ENCODE results near the gene CREB3L1.
A peak's percentile ranks its signal among the peaks of the same experiment; 100 is the strongest.

The CREB3L1 gene

DNA sequence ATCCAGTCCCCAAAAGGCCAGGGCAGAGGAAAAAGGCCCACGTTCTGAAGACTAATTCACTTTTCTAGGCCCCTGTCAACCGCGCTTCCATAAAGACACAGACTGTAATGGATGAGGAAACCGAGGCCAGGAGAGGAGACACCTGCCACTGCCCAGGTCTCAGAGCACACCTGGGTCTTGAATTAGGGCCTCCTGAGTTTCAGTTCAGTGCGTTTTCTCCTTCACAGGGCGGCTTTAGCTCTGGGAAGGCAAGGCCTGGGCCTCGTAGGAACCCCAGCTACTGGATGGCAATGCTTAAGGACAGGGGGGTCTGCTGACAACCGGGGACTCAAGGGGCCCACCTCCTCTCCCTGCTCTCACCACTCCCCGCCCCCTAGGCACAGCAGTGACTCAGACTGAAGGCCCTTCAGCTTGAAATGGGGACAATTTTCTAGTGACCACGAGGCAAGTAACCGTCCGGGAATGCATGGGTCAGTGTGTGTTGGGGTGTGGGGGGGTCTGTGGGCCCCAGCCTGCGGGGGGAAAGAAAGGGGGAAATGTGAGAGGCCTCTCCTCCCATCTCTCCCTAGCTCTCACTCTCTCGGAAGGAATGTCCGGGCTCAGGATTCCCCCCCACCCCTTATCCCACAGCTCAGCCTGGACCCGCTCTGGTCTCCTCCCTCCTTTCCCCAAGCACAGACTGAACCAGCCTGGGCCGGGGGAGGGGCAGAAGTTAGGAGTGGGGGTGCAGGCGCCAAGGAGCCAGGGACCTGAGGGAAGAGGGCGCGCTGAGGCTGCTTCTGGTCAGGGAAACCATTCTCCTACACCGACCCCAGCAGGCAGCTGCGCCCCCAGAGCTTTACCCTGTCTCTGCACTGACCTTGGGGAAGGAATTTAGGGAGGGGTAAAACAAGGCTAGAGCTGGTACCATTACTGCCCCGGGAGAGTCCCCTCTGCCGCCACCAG lies 17.2 kb downstream of the CREB3L1 start:
- peak overlapping the region in 5 of 7 experiments; percentile 6 to 77 (median 66) for H3K4me3 ChIP-seq (ENCODE audit: control insufficient read depth in 1 of 7, extremely low read depth in 1 of 7, insufficient read depth in 4 of 7, low read depth in 2 of 7, low read length in 6 of 7)
- peaks cover 0 to 21% (median 12%) of the 10 kb centered on the region in 5 experiments for H3K27me3 ChIP-seq (replicated peaks in 2 of 5; ENCODE audit: control insufficient read depth in 4 of 5, insufficient read depth in 5 of 5, low read length in 4 of 5)
- ChIA-PET POLR2A (interaction anchor here (1.3 kb wide), 1 partner anchor 52 kb away, joined by 3 read pairs; no protein-coding TSS in a partner anchor), CTCF (interaction anchor here (1.6 to 6.8 kb wide), 5 partner anchors 8 to 45 kb away, joined by 3 to 50 read pairs (median 8); no protein-coding TSS in a partner anchor)
- peaks cover 1 to 21% (median 16%) of the 10 kb centered on the region in 4 experiments for H3K4me1 ChIP-seq (ENCODE audit: control extremely low read depth in 1 of 4, control insufficient read depth in 4 of 4, insufficient read depth in 4 of 4, low read length in 3 of 4)
- no peaks in the 10 kb centered on the region for H3K36me3 ChIP-seq (ENCODE audit: control insufficient read depth in 4 of 4, insufficient read depth in 4 of 4, low read length in 3 of 4)
- WGBS (ENCODE audit: insufficient coverage): 72% methylated on average over 11 of the region's 24 CpGs
- no peaks in the 10 kb centered on the region for H3K9me3 ChIP-seq (ENCODE audit: control extremely low read depth in 1 of 5, control insufficient read depth in 4 of 5, insufficient read depth in 2 of 5, low read depth in 1 of 5, low read length in 4 of 5)
- H3K27ac ChIP-seq (ENCODE audit: insufficient read depth in 1 of 2, low read depth in 1 of 2, low read length in 2 of 2, poor library complexity in 1 of 2, severe bottlenecking in 2 of 2): no peak overlapping the region
- no peak for DNase-seq

DNA sequence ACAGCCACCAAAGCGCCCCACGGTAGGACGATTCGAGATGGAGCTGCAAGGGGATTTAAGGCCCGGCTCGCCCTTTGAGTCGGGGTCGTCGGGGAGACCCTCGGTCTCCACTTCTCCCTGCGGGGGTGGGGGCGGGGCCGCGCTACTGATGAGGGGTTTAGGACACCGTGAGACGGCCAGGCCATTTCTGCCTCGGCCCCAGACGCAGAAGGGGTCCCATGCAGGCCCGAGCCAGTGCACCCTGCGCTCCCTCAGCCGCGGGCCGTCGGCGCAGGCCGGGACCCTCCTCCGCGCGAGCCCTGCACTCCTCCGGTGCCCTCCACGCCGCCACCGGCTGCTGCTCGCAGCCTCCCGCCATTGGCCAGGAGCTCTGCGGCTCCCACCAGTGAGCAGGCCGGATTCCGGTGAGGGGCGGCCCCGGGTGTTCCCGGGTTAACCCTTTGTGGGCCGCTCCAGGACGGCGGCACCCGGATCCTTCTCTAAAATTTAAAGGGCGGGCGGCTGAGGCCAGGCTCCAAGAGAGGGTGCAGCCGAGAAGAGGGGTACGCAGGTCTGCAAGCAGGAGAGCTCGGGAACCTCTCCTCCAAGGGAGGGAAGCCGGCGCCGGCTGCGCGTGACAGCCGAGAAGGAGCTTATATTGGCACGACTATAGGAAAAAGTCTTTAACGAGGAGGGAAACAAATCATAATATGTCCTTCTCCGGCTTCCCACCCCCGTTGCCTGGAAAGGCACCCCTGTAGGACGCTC lies 18.0 kb downstream of the CREB3L1 start:
- WGBS (ENCODE audit: insufficient coverage): 0% methylated on average over 54 of the region's 61 CpGs
- DNase-seq: peak; percentile 51 to 79 (median 77)
- Histone ChIP-seq H3K4me3 (ENCODE audit: control insufficient read depth in 1 of 7, extremely low read depth in 1 of 7, insufficient read depth in 4 of 7, low read depth in 2 of 7, low read length in 6 of 7) (peak overlapping the region; percentile 25 to 77 (median 61)), H3K4me1 (ENCODE audit: control extremely low read depth in 1 of 4, control insufficient read depth in 4 of 4, insufficient read depth in 4 of 4, low read length in 3 of 4) (peaks cover 1 to 21% (median 16%) of the 10 kb centered on the region in 4 experiments), H3K27me3 (replicated peaks in 2 of 5; ENCODE audit: control insufficient read depth in 4 of 5, insufficient read depth in 5 of 5, low read length in 4 of 5) (peaks cover 0 to 21% (median 12%) of the 10 kb centered on the region in 5 experiments), H3K36me3 (ENCODE audit: control insufficient read depth in 4 of 4, insufficient read depth in 4 of 4, low read length in 3 of 4) (no peaks in the 10 kb centered on the region), H3K27ac (ENCODE audit: insufficient read depth in 1 of 2, low read depth in 1 of 2, low read length in 2 of 2, poor library complexity in 1 of 2, severe bottlenecking in 2 of 2) (no peak overlapping the region), H3K9me3 (ENCODE audit: control extremely low read depth in 1 of 5, control insufficient read depth in 4 of 5, insufficient read depth in 2 of 5, low read depth in 1 of 5, low read length in 4 of 5) (no peaks in the 10 kb centered on the region)
- ChIA-PET CTCF (interaction anchor here (1.0 to 6.8 kb wide), 10 partner anchors 9 to 70 kb away, joined by 3 to 50 read pairs (median 5); no protein-coding TSS in a partner anchor), POLR2A (interaction anchor here (1.3 kb wide), 1 partner anchor 52 kb away, joined by 3 read pairs; no protein-coding TSS in a partner anchor)

DNA sequence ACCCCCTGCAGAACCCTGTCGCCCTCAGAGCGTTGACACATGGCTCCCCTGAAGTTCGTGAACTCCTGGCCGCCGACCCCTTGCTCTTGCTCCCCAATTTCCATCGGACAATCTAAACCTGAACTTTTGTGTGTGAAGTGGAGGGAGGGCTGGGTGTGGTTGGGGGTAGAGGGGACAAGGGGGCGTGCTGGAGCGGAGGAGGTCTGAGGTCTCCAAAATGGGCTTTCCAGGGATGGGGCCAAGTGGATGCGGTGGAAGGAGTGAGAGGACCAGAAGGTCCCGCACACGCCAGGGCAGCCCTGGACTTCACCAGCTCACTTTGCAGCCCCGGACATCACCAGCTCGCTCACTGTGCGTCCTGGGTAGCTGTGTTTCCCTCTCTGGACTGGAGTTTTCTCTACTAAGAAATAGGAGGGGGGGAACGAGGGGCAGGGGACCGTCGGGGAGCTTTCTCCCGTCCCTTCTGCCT lies 18.6 kb downstream of the CREB3L1 start:
- 13% methylated on average over 11 of the region's 18 CpGs for whole genome bisulfite sequencing (ENCODE audit: insufficient coverage)
- ChIA-PET POLR2A (interaction anchor here (1.3 kb wide), 1 partner anchor 53 kb away, joined by 3 read pairs; no protein-coding TSS in a partner anchor), CTCF (interaction anchor here (1.0 to 6.8 kb wide), 13 partner anchors 9 to 69 kb away, joined by 3 to 50 read pairs (median 3); no protein-coding TSS in a partner anchor)
- Histone ChIP-seq H3K4me3 (ENCODE audit: control insufficient read depth in 1 of 7, extremely low read depth in 1 of 7, insufficient read depth in 4 of 7, low read depth in 2 of 7, low read length in 6 of 7) (peak overlapping the region in 6 of 7 experiments; percentile 54 to 77 (median 64)), H3K36me3 (ENCODE audit: control insufficient read depth in 4 of 4, insufficient read depth in 4 of 4, low read length in 3 of 4) (no peaks in the 10 kb centered on the region), H3K27me3 (replicated peaks in 2 of 5; ENCODE audit: control insufficient read depth in 4 of 5, insufficient read depth in 5 of 5, low read length in 4 of 5) (peaks cover 0 to 21% (median 12%) of the 10 kb centered on the region in 5 experiments), H3K4me1 (ENCODE audit: control extremely low read depth in 1 of 4, control insufficient read depth in 4 of 4, insufficient read depth in 4 of 4, low read length in 3 of 4) (peaks cover 1 to 21% (median 16%) of the 10 kb centered on the region in 4 experiments), H3K9me3 (ENCODE audit: control extremely low read depth in 1 of 5, control insufficient read depth in 4 of 5, insufficient read depth in 2 of 5, low read depth in 1 of 5, low read length in 4 of 5) (no peaks in the 10 kb centered on the region), H3K27ac (ENCODE audit: insufficient read depth in 1 of 2, low read depth in 1 of 2, low read length in 2 of 2, poor library complexity in 1 of 2, severe bottlenecking in 2 of 2) (no peak overlapping the region)
- DNase-seq: no peak

- Histone ChIP-seq H3K9me3 (ENCODE audit: control extremely low read depth in 1 of 5, control insufficient read depth in 4 of 5, insufficient read depth in 2 of 5, low read depth in 1 of 5, low read length in 4 of 5) (no peaks in the 10 kb centered on the region), H3K4me1 (ENCODE audit: control extremely low read depth in 1 of 4, control insufficient read depth in 4 of 4, insufficient read depth in 4 of 4, low read length in 3 of 4) (peaks cover 1 to 21% (median 16%) of the 10 kb centered on the region in 4 experiments), H3K27me3 (replicated peaks in 2 of 5; ENCODE audit: control insufficient read depth in 4 of 5, insufficient read depth in 5 of 5, low read length in 4 of 5) (peaks cover 0 to 21% (median 12%) of the 10 kb centered on the region in 5 experiments), H3K27ac (ENCODE audit: insufficient read depth in 1 of 2, low read depth in 1 of 2, low read length in 2 of 2, poor library complexity in 1 of 2, severe bottlenecking in 2 of 2) (no peak overlapping the region), H3K4me3 (ENCODE audit: control insufficient read depth in 1 of 7, extremely low read depth in 1 of 7, insufficient read depth in 4 of 7, low read depth in 2 of 7, low read length in 6 of 7) (peak overlapping the region in 2 of 7 experiments; percentile 28 to 77), H3K36me3 (ENCODE audit: control insufficient read depth in 4 of 4, insufficient read depth in 4 of 4, low read length in 3 of 4) (no peaks in the 10 kb centered on the region)
- CTCF ChIA-PET: interaction anchor here (0.6 to 6.8 kb wide), 13 partner anchors 10 to 69 kb away, joined by 3 to 50 read pairs (median 3); no protein-coding TSS in a partner anchor
- DNase-seq: peak; percentile 54 to 81 (median 71)
- 49% methylated on average over 17 of the region's 26 CpGs for WGBS (ENCODE audit: insufficient coverage)
- POLR2A ChIA-PET: no interaction called here
Observed at GRCh38 chr11:46296528-46297448, 19.3 kb downstream of the CREB3L1 start.

GRCh38 chr11:46298699-46299433 lies 21.4 kb downstream of the CREB3L1 start:
- Histone ChIP-seq H3K27ac (ENCODE audit: insufficient read depth in 1 of 2, low read depth in 1 of 2, low read length in 2 of 2, poor library complexity in 1 of 2, severe bottlenecking in 2 of 2) (no peak overlapping the region), H3K36me3 (ENCODE audit: control insufficient read depth in 4 of 4, insufficient read depth in 4 of 4, low read length in 3 of 4) (no peaks in the 10 kb centered on the region), H3K4me3 (ENCODE audit: control insufficient read depth in 1 of 7, extremely low read depth in 1 of 7, insufficient read depth in 4 of 7, low read depth in 2 of 7, low read length in 6 of 7) (no peak overlapping the region), H3K9me3 (ENCODE audit: control extremely low read depth in 1 of 5, control insufficient read depth in 4 of 5, insufficient read depth in 2 of 5, low read depth in 1 of 5, low read length in 4 of 5) (no peaks in the 10 kb centered on the region), H3K4me1 (ENCODE audit: control extremely low read depth in 1 of 4, control insufficient read depth in 4 of 4, insufficient read depth in 4 of 4, low read length in 3 of 4) (peaks cover 1 to 21% (median 16%) of the 10 kb centered on the region in 4 experiments), H3K27me3 (replicated peaks in 2 of 5; ENCODE audit: control insufficient read depth in 4 of 5, insufficient read depth in 5 of 5, low read length in 4 of 5) (peaks cover 0 to 21% (median 9%) of the 10 kb centered on the region in 5 experiments)
- DNase-seq: no peak
- CTCF ChIA-PET: interaction anchor here (1.7 to 6.8 kb wide), 3 partner anchors 10 to 59 kb away, joined by 5 to 50 read pairs (median 47); no protein-coding TSS in a partner anchor
- POLR2A ChIA-PET: no interaction called here
- 97% methylated on average over 3 of the region's 8 CpGs for WGBS (ENCODE audit: insufficient coverage)

All from common myeloid progenitor, CD34-positive (primary cell).